Measurements from ENCODE around the gene MAGI1. TPM values are rescaled to one million over a fixed set of nuclear protein-coding genes. Genes with fewer than 3 reads are reported as not detected.

Gene MAGI1
- total RNA-seq, 6 donors from 2014 or later: 33.0 to 72.9 (median 62.4) TPM

DNA sequence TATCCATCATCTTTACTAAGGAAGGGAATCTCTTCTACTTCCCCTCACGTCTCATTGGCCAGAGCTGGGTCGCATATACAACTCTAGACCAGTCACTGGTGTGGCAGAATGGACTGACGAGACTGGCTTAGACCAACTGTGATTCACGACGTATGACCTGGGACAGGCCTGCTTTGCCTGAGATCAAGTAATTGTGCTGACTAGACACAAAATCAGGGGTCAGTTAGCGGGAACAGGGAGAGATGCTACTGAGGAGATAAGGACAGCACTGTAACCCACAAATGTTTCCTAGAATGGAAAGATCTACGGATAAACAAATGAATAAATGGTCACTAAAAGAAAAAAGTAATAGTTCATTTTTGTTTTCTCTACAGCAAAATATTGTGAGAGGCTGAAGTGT, 308.3 kb downstream of the MAGI1 start:
- TF ChIP-seq EP300 (IDR thresholded peaks at IDR 0.05): no peak
- TF ChIP-seq, protein P1, sequence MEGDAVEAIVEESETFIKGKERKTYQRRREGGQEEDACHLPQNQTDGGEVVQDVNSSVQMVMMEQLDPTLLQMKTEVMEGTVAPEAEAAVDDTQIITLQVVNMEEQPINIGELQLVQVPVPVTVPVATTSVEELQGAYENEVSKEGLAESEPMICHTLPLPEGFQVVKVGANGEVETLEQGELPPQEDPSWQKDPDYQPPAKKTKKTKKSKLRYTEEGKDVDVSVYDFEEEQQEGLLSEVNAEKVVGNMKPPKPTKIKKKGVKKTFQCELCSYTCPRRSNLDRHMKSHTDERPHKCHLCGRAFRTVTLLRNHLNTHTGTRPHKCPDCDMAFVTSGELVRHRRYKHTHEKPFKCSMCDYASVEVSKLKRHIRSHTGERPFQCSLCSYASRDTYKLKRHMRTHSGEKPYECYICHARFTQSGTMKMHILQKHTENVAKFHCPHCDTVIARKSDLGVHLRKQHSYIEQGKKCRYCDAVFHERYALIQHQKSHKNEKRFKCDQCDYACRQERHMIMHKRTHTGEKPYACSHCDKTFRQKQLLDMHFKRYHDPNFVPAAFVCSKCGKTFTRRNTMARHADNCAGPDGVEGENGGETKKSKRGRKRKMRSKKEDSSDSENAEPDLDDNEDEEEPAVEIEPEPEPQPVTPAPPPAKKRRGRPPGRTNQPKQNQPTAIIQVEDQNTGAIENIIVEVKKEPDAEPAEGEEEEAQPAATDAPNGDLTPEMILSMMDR (IDR thresholded peaks at IDR 0.05): no peak
- TF ChIP-seq POLR2A (IDR thresholded peaks at IDR 0.05): no peak
- no peak for TF ChIP-seq POLR2AphosphoS5 (IDR thresholded peaks at IDR 0.05)

GRCh38 chr3:65729973-65730372, 308.7 kb downstream of the MAGI1 start:
- Histone ChIP-seq H3K27ac (no peak overlapping the region), H3K9me3 (no peaks in the 10 kb centered on the region), H3K4me3 (no peak overlapping the region), H3K4me1 (peaks cover 0 to 18% (median 6%) of the 10 kb centered on the region in 4 donors), H3K36me3 (no peaks in the 10 kb centered on the region), H3K27me3 (no peaks in the 10 kb centered on the region)
- ATAC-seq (ENCODE audit: low FRiP score in 2 of 2) (no peak), DNase-seq (no peak)
- TF ChIP-seq EP300 (IDR thresholded peaks at IDR 0.05) (no peak), POLR2AphosphoS5 (IDR thresholded peaks at IDR 0.05) (no peak), POLR2A (IDR thresholded peaks at IDR 0.05) (no peak)
- TF ChIP-seq, protein P1 (IDR thresholded peaks at IDR 0.05): no peak

More for the DNA sequence above, 308.3 kb downstream of the MAGI1 start:
- Histone ChIP-seq H3K27ac (no peak overlapping the region), H3K4me1 (peaks cover 0 to 18% (median 6%) of the 10 kb centered on the region in 4 donors), H3K36me3 (no peaks in the 10 kb centered on the region), H3K9me3 (no peaks in the 10 kb centered on the region), H3K27me3 (no peaks in the 10 kb centered on the region), H3K4me3 (no peak overlapping the region)
- no peak for ATAC-seq (ENCODE audit: low FRiP score in 2 of 2)
- DNase-seq: no peak
- WGBS, 2 donors: 89 to 94% methylated on average over 7 of the region's 7 CpGs

GRCh38 chr3:65729555-65729954, 309.2 kb downstream of the MAGI1 start:
- H3K27me3 ChIP-seq: no peaks in the 10 kb centered on the region
- no peak overlapping the region for H3K4me3 ChIP-seq
- no peaks in the 10 kb centered on the region for H3K9me3 ChIP-seq
- no peak for TF ChIP-seq POLR2AphosphoS5 (IDR thresholded peaks at IDR 0.05)
- no peak for TF ChIP-seq POLR2A (IDR thresholded peaks at IDR 0.05)
- no peak for TF ChIP-seq EP300 (IDR thresholded peaks at IDR 0.05)
- TF ChIP-seq, protein P1 (IDR thresholded peaks at IDR 0.05): no peak
- DNase-seq (no peak), ATAC-seq (ENCODE audit: low FRiP score in 2 of 2) (peak in 1 of 2 donors; percentile 49)
- no peaks in the 10 kb centered on the region for H3K36me3 ChIP-seq
- no peak overlapping the region for H3K27ac ChIP-seq
- WGBS, 2 donors: 16 to 45% methylated on average over 2 of the region's 2 CpGs
- peaks cover 0 to 18% (median 6%) of the 10 kb centered on the region in 4 donors for H3K4me1 ChIP-seq

DNA sequence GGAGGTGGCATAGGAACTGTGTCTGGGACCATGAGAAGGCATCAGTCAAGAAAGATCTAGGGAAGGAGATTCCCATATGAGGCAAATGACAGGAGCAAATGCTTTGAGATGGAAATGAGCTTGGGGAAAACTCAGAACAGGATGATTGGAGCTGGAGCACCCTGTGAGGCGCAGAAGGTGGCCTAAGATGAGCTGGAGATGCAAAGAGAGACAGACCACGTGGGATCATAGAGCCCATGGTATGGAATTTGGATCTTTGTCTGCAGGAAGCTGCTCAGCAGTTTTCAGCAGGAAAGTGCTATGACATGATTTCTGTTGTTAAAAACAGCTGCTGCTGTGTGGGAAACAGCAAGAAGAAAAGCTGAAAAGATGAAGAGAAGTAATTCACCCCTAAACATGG, 310.6 kb downstream of the MAGI1 start:
- Histone ChIP-seq H3K27me3 (no peaks in the 10 kb centered on the region), H3K9me3 (no peaks in the 10 kb centered on the region), H3K4me1 (peaks cover 0 to 18% (median 6%) of the 10 kb centered on the region in 4 donors), H3K27ac (no peak overlapping the region), H3K36me3 (no peaks in the 10 kb centered on the region), H3K4me3 (no peak overlapping the region)
- no peak for DNase-seq
- TF ChIP-seq, protein P1 (IDR thresholded peaks at IDR 0.05): no peak
- TF ChIP-seq POLR2AphosphoS5 (IDR thresholded peaks at IDR 0.05) (no peak), POLR2A (IDR thresholded peaks at IDR 0.05) (no peak), EP300 (IDR thresholded peaks at IDR 0.05) (no peak)
- WGBS, 2 donors: 58 to 67% methylated on average over 2 of the region's 2 CpGs
- ATAC-seq (ENCODE audit: low FRiP score in 2 of 2): no peak

- Histone ChIP-seq H3K36me3 (no peaks in the 10 kb centered on the region), H3K27ac (no peak overlapping the region), H3K4me1 (peaks cover 0 to under 1% (median 0%) of the 10 kb centered on the region in 4 donors), H3K27me3 (no peaks in the 10 kb centered on the region), H3K4me3 (no peak overlapping the region), H3K9me3 (no peaks in the 10 kb centered on the region)
- TF ChIP-seq POLR2A (IDR thresholded peaks at IDR 0.05) (no peak), EP300 (IDR thresholded peaks at IDR 0.05) (no peak), POLR2AphosphoS5 (IDR thresholded peaks at IDR 0.05) (no peak)
- TF ChIP-seq, protein P1 (IDR thresholded peaks at IDR 0.05): no peak
- DNase-seq (no peak), ATAC-seq (ENCODE audit: low FRiP score in 2 of 2) (no peak)
- 80 to 81% methylated on average over 1 of the region's 1 CpG for WGBS, 2 donors
Observed at GRCh38 chr3:65723985-65724384, 314.7 kb downstream of the MAGI1 start.
